GM23248 (cell line): ENCODE results near the gene TMED5. TPM values are rescaled to one million over a fixed set of nuclear protein-coding genes. Genes with fewer than 3 reads are reported as not detected.

Source experiments
- DNase-seq: peaks from one replicate; pipeline ENCODE4 v3.0.0-alpha.2; 2015
- H2AFZ ChIP-seq: fragments of 200-600 bp; sonication (generic); 2 replicates; pipeline ENCODE4 v1.6.1; 2016; ENCODE audit warnings: antibody characterized with exemption
- H3F3A ChIP-seq: fragments of 200-600 bp; sonication (generic); 2 replicates; pipeline ENCODE4 v1.6.1; 2016; ENCODE audit warnings: mild to moderate bottlenecking, antibody characterized with exemption, mixed run types; ENCODE audit not compliant: insufficient read depth
- H3K27ac ChIP-seq: fragments of 200-600 bp; sonication (generic); 2 replicates; pipeline ENCODE4 v1.5.1; 2016; ENCODE audit warnings: mild to moderate bottlenecking
- H3K27me3 ChIP-seq: fragments of 200-600 bp; sonication (generic); replicated peaks from 2 replicates; pipeline ENCODE4 v1.6.1; 2016; ENCODE audit warnings: mild to moderate bottlenecking; ENCODE audit not compliant: insufficient read depth
- H3K36me3 ChIP-seq: fragments of 200-600 bp; sonication (generic); 2 replicates; pipeline ENCODE4 v1.6.1; 2016; ENCODE audit warnings: low read depth, mild to moderate bottlenecking
- H3K4me1 ChIP-seq: fragments of 200-600 bp; sonication (generic); 2 replicates; pipeline ENCODE4 v1.6.1; 2016; ENCODE audit warnings: mild to moderate bottlenecking; ENCODE audit not compliant: insufficient read depth
- H3K4me2 ChIP-seq: fragments of 200-600 bp; sonication (generic); one replicate; pipeline ENCODE4 v1.6.1; 2016; ENCODE audit warnings: mild to moderate bottlenecking; ENCODE audit not compliant: unreplicated experiment
- H3K4me3 ChIP-seq: fragments of 200-600 bp; sonication (generic); 2 replicates; pipeline ENCODE4 v1.5.1; 2016; ENCODE audit warnings: mild to moderate bottlenecking
- H3K79me2 ChIP-seq: fragments of 200-600 bp; sonication (generic); 2 replicates; pipeline ENCODE4 v1.6.1; 2016; ENCODE audit warnings: mild to moderate bottlenecking; ENCODE audit not compliant: insufficient read depth
- H3K9ac ChIP-seq: fragments of 200-600 bp; sonication (generic); 2 replicates; pipeline ENCODE4 v1.6.1; 2016; ENCODE audit warnings: mild to moderate bottlenecking
- H3K9me2 ChIP-seq: fragments of 200-600 bp; sonication (generic); 2 replicates; pipeline ENCODE4 v1.6.1; 2016; ENCODE audit warnings: mixed run types, mild to moderate bottlenecking, moderate library complexity; ENCODE audit not compliant: insufficient read depth
- H3K9me3 ChIP-seq: fragments of 200-600 bp; sonication (generic); one replicate; pipeline ENCODE4 v1.6.1; 2017; ENCODE audit warnings: low read depth
- H4K20me1 ChIP-seq: fragments of 200-600 bp; sonication (generic); 2 replicates; pipeline ENCODE4 v1.6.0; 2016; ENCODE audit not compliant: insufficient read depth
- EZH2 ChIP-seq: fragments of 200-600 bp; sonication (generic); IDR thresholded peaks from 2 replicates; pipeline ENCODE4 v1.6.1; 2018; ENCODE audit warnings: antibody characterized with exemption, mild to moderate bottlenecking; ENCODE audit not compliant: insufficient read depth, poor library complexity, severe bottlenecking
- EZH2phosphoT487 ChIP-seq: fragments of 200-600 bp; sonication (generic); IDR thresholded peaks from 2 replicates; pipeline ENCODE4 v1.6.1; 2018; ENCODE audit warnings: antibody characterized with exemption, moderate library complexity, mild to moderate bottlenecking, low read depth; ENCODE audit not compliant: insufficient read depth
- WGBS, 2 experiments: methylation state at CpG; one replicate each; pipeline ENCODE4 v1.1.6; 2015 to 2017; ENCODE audit warnings: low lambda C conversion rate in 2 of 2, low coverage in 1 of 2; ENCODE audit errors: missing lambda C conversion rate in 2 of 2; 5-methylcytosine and 5-hydroxymethylcytosine counted together
- in situ Hi-C: fragments of 300-500 bp; cut with MboI; formaldehyde crosslinking; loops from 2 replicates; pipeline ENCODE4 v1.15.0; 2020
- polyA plus RNA-seq: library from polyadenylated mRNA; unstranded; fragments of >200 nt; fragmentation: Nextera tagmentation; extraction: Ambion mirVana; gene quantifications from 2 replicates; pipeline ENCODE4 v1.2.1, GENCODE V29; 2016
- total RNA-seq: library from RNA; depleted of rRNA; stranded (reverse); fragments of >200 nt; shearing (Covaris generic); gene quantifications from 2 replicates; pipeline ENCODE4 v1.2.3, GENCODE V29; 2014

The TMED5 gene
- total and polyA plus RNA-seq, 2 experiments from 2014 or later: 39.0 to 49.2 TPM

DNA sequence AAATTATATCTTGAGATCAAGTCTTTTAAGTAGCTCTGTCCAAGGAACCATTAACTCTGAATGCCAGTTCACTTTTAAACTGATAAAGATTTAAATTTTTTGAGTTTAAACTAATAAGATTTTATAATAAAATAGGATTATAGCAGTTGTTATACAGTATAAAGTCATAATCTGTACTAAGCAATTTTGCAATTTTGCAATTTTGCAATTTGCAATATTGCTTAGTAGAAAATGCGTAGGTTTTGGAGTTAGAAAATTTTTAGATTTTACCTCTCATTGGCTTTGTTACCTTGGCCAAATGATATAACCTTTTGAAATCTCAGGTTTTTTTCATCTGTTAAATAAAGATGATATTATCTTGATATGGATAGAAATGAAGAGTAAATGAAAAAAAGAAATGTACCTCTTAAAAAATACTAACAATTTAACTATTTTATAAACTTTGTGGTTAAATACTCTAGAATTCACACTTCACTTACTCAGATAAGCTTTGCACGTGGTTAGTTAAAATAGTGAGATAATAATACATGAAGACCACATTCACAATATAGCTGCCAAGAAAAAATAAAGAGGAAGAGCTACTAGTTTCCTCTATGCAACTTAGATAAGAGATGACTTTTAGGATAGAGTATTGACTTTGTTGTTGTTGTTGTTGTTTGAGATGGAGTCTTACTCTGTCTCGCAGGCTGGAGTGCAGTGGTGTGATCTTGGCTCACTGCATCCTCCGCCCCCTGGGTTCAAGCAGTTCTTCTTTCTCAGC, 14.2 kb upstream of the TMED5 start:
- 0 out of 2 replicates have a peak, but pooled peaks cover 7% of the 10 kb centered on the region for H3K4me1 ChIP-seq
- H4K20me1 ChIP-seq: no peaks in the 10 kb centered on the region
- no peaks in the 10 kb centered on the region for H3K79me2 ChIP-seq
- no peak overlapping the region for H3K27ac ChIP-seq
- no peaks in the 10 kb centered on the region for H3K27me3 ChIP-seq
- H3K36me3 ChIP-seq: peaks cover 12% of the 10 kb centered on the region; the same call in 1 of the 2 replicates
- no peak overlapping the region for H3K4me2 ChIP-seq
- no peak overlapping the region for H2AFZ ChIP-seq
- H3F3A ChIP-seq: no peaks in the 10 kb centered on the region
- WGBS, 2 experiments: 96 to 97% methylated on average over 4 of the region's 4 CpGs
- no peaks in the 10 kb centered on the region for H3K9me3 ChIP-seq
- DNase-seq: no peak
- no peak overlapping the region for H3K4me3 ChIP-seq
- no peak overlapping the region for H3K9ac ChIP-seq
- TF ChIP-seq EZH2phosphoT487 (no peak), EZH2 (no peak)
- H3K9me2 ChIP-seq: no peaks in the 10 kb centered on the region
- in situ Hi-C loops: no loop called here

DNA sequence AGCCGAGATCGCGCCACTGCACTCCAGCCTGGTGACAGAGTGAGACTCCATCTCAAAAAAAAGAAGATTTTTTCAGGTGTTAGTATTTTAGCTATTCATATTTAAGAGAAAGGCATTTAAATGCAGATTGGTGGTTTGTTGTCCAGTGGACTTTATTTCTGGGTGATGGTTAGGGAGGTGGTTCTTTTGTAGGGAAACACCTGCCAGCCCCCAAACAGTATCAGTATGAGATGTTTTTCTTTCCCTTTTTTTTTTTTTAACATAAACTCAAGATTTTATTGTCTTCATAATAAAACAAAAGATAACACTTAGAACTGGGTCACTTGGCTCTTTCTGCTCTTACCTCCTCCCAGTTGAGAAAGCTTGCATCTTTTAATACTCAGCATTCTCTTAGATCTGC, 10.2 kb upstream of the TMED5 start:
- H3K9me3 ChIP-seq: no peaks in the 10 kb centered on the region
- in situ Hi-C loops: no loop called here
- WGBS, 2 experiments: 94 to 98% methylated on average over 3 of the region's 3 CpGs

DNA sequence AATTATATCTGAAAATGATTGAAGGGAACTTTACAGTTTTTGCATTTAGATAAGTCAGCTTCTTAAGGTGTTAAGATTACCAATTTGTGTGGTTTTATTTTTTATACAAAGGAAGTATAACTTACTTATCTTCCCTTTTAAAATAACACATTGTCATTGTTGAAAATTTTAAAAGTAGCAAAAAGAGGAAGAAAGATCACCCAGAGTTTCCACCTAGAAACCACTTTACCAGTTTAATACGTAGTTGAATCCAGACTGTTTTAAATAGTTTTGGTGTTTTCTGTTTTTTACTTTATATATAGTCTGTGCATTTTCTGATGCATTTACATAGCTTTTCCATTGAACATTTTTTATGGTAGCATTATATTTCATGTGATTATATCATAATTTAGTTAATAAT, 6.5 kb upstream of the TMED5 start:
- Histone ChIP-seq H3K4me1 (0 out of 2 replicates have a peak, but pooled peaks cover 5% of the 10 kb centered on the region), H3K79me2 (peaks cover 43% of the 10 kb centered on the region), H3K27ac (no peak overlapping the region), H3F3A (no peaks in the 10 kb centered on the region), H3K4me3 (no peak overlapping the region), H3K9ac (no peak overlapping the region), H3K9me2 (no peaks in the 10 kb centered on the region), H3K27me3 (no peaks in the 10 kb centered on the region), H3K9me3 (no peaks in the 10 kb centered on the region), H4K20me1 (no peaks in the 10 kb centered on the region), H3K36me3 (no peaks in the 10 kb centered on the region), H3K4me2 (no peak overlapping the region), H2AFZ (0 out of 2 replicates have a peak overlapping the region, but pooled peaks have one; percentile 1)
- TF ChIP-seq EZH2phosphoT487 (no peak), EZH2 (no peak)
- 94 to 96% methylated on average over 1 of the region's 1 CpG for WGBS, 2 experiments
- in situ Hi-C loops: no loop called here
- DNase-seq: no peak

More for the DNA sequence above, 10.2 kb upstream of the TMED5 start:
- TF ChIP-seq EZH2 (no peak), EZH2phosphoT487 (no peak)
- no peak for DNase-seq
- Histone ChIP-seq H4K20me1 (no peaks in the 10 kb centered on the region), H3K27me3 (no peaks in the 10 kb centered on the region), H3K4me2 (no peak overlapping the region), H3K27ac (no peak overlapping the region), H2AFZ (no peak overlapping the region), H3K4me1 (no peaks in the 10 kb centered on the region), H3F3A (no peaks in the 10 kb centered on the region), H3K36me3 (peaks cover 12% of the 10 kb centered on the region; the same call in 1 of the 2 replicates), H3K4me3 (no peak overlapping the region), H3K9me2 (no peaks in the 10 kb centered on the region), H3K9ac (no peak overlapping the region), H3K79me2 (peaks cover 9% of the 10 kb centered on the region; the same call in 1 of the 2 replicates)

DNA sequence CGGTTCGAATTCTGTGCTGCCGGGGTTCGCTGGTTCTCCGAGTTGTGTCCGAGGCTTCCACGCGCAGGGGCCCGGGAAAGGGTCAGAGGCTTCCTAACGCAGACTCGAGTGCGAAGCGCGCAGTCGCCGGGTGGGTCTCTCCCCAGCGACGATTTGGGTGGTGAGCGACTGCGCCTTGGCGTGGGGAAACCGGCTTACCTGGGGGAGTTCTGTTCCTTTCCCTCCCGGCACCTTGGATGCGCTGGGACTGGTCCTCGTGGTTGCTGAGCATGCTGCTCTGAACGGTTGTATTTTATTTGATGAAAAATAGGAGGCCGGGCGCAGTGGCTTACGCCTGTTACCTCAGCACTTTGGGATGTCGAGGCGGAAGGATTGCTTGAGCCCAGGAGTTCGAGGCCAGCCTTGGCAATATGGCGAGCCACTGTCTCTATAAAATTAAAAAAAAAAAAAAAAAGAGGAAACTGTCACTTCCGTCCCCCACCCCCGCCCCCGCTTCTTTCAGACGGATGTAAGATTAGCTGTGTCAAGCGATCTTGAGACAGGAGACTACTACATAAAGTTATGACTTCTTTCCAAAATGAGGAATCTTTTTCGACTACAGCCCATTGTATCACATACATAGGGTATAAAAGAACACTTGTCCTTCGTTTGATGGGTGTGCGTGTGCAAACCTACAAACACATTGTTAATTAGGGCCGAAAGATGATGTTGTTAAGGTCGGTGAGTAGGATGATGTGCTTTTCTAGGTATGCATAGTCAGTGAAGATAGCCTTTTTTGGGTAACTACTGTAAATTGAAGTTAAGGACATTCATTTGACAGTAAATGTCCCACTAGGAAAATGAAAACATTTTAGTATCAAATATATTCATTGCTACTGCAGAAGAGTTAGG, 755 bp upstream of the TMED5 start, which contains the start of gene CCDC18:
CCDC18 (plus strand) TSS at position 2 of the 891 bp plus-strand sequence. CDS start 2,638 bp downstream, outside the sequence.
- Histone ChIP-seq H3K27me3 (no peaks in the 10 kb centered on the region), H3K27ac (peak within 1 kb of the TSS; percentile 99), H3F3A (peaks cover 26% of the 10 kb centered on the region), H3K4me3 (peak within 1 kb of the TSS; percentile 91), H3K9me2 (no peaks in the 10 kb centered on the region), H3K79me2 (peaks cover 78% of the 10 kb centered on the region), H2AFZ (peak within 1 kb of the TSS; percentile 79), H4K20me1 (no peaks in the 10 kb centered on the region; the same call in 1 of the 2 replicates), H3K9ac (peak within 1 kb of the TSS; percentile 99), H3K9me3 (no peaks in the 10 kb centered on the region), H3K4me1 (peaks cover 22% of the 10 kb centered on the region; the same call in 1 of the 2 replicates), H3K4me2 (peak within 1 kb of the TSS; percentile 88), H3K36me3 (no peaks in the 10 kb centered on the region)
- in situ Hi-C loops: no loop called here
- TF ChIP-seq EZH2 (no peak), EZH2phosphoT487 (no peak)
- 5 to 6% methylated on average over 39 to 42 of the region's 43 CpGs for WGBS, 2 experiments
- DNase-seq: peak; percentile 75
